Lung (tissue), 16 donors: ENCODE measurements around the gene RETN. TPM values are rescaled to one million over a fixed set of nuclear protein-coding genes. Genes with fewer than 3 reads are reported as not detected.
A peak's percentile ranks its signal among the peaks of the same experiment; 100 is the strongest.

Source experiments
- ATAC-seq: fragments of 200-7000 bp; cut with Tn5 transposase; one replicate; pipeline ENCODE4 v1.9.1; 2020; ENCODE audit warnings: moderate number of reproducible peaks; ENCODE audit not compliant: insufficient read depth, low FRiP score
- DNase-seq, 3 donors: peaks; one replicate each; pipeline ENCODE4 v3.0.0-alpha.2; 2013 to 2017
- H3K27ac ChIP-seq, 2 donors: one replicate each; pipeline ENCODE4 v1.5.1; 2013; ENCODE audit warnings: mild to moderate bottlenecking in 2 of 2, moderate library complexity in 2 of 2, control low read depth in 1 of 2, inconsistent platforms in 1 of 2, low read depth in 1 of 2, low read length in 1 of 2
- H3K27me3 ChIP-seq, 3 donors: one replicate each; pipeline ENCODE4 v1.5.1; 2013; ENCODE audit warnings: low read length in 2 of 3; ENCODE audit not compliant: control insufficient read depth in 3 of 3, insufficient read depth in 3 of 3
- H3K36me3 ChIP-seq, 4 donors: one replicate each; pipeline ENCODE4 v1.5.1; 2013; ENCODE audit warnings: low read length in 4 of 4, mild to moderate bottlenecking in 1 of 4, moderate library complexity in 1 of 4; ENCODE audit not compliant: control insufficient read depth in 4 of 4, insufficient read depth in 4 of 4
- H3K4me1 ChIP-seq, 5 donors: one replicate each; pipeline ENCODE4 v1.5.1; 2013; ENCODE audit warnings: low read length in 5 of 5, mild to moderate bottlenecking in 2 of 5, moderate library complexity in 1 of 5; ENCODE audit not compliant: control insufficient read depth in 5 of 5, insufficient read depth in 5 of 5
- H3K4me3 ChIP-seq: one replicate; pipeline ENCODE4 v1.5.1; 2013; ENCODE audit warnings: mild to moderate bottlenecking, control low read depth, moderate library complexity
- H3K9ac ChIP-seq, 2 donors: one replicate each; pipeline ENCODE4 v1.5.1; 2013; ENCODE audit warnings: low read length in 2 of 2, control low read depth in 1 of 2; ENCODE audit not compliant: insufficient read depth in 1 of 2
- H3K9me3 ChIP-seq, 4 donors: one replicate each; pipeline ENCODE4 v1.5.1; 2013; ENCODE audit warnings: low read length in 3 of 4, mild to moderate bottlenecking in 1 of 4, moderate library complexity in 1 of 4; ENCODE audit not compliant: control insufficient read depth in 4 of 4, insufficient read depth in 3 of 4
- WGBS, 2 donors: extraction: QIAGEN DNeasy Blood & Tissue Kit; methylation state at CpG; one replicate each; pipeline ENCODE4 v1.1.7; 2013; 5-methylcytosine and 5-hydroxymethylcytosine counted together
- long read RNA-seq, 5 donors: transcript quantifications; one replicate each; lab custom pipeline, GENCODE V29; 2026
- polyA plus RNA-seq, 2 donors: library from polyadenylated mRNA; stranded (reverse); fragments of 200-250 nt; gene quantifications; one replicate each; pipeline ENCODE4 v1.2.1, GENCODE V29; 2013
- total RNA-seq, 2 donors: library from RNA; depleted of rRNA in 1 of 2; stranded (reverse); fragments of >200 nt in 1 of 2; gene quantifications; one replicate each; pipeline ENCODE4 v1.2.1, GENCODE V29; 2014 to 2021
- TF ChIP-seq, protein P1 (sequence below): IDR thresholded peaks from 2 replicates; pipeline ENCODE4 v1.5.1; 2012; ENCODE audit warnings: mild to moderate bottlenecking; ENCODE audit errors: control extremely low read depth, extremely low read depth
- donor health status: control.
- donor health status: control.
- donor health status: Bipolar disorder and iron deficiency.
- donor health status: healthy.
- donor health status: DM: yes; HTN: yes; CAD: no.

The RETN gene
- total RNA-seq = 10 to 100 TPM in 1 of 2 donors, 1 to 10 TPM in 1; 2.9 to 42.6 TPM
- 1,000 to 10,000 TPM in 1 of 2 donors, 10 to 100 TPM in 1; 73.9 to 1,168 TPM for polyA plus RNA-seq
- long read RNA-seq, donor 1 = 0 reads
- long read RNA-seq, donor 2, partial matches to known transcripts = 0 of 4 reads
- long read RNA-seq, donor 2, other reads (novel, unspliced or antisense) = 0 of 4 reads
- long read RNA-seq, donor 3 = 0 reads
- long read RNA-seq, donor 4, partial matches to known transcripts = 0 of 3 reads
- long read RNA-seq, donor 4, other reads (novel, unspliced or antisense) = 0 of 3 reads
- long read RNA-seq, donor 5, transcript RETN-201 (4 exons, 520 nt) = major isoform, 5 of 5 reads
- long read RNA-seq, donor 5, partial matches to known transcripts = 0 of 5 reads
- long read RNA-seq, donor 5, other reads (novel, unspliced or antisense) = 0 of 5 reads

DNA sequence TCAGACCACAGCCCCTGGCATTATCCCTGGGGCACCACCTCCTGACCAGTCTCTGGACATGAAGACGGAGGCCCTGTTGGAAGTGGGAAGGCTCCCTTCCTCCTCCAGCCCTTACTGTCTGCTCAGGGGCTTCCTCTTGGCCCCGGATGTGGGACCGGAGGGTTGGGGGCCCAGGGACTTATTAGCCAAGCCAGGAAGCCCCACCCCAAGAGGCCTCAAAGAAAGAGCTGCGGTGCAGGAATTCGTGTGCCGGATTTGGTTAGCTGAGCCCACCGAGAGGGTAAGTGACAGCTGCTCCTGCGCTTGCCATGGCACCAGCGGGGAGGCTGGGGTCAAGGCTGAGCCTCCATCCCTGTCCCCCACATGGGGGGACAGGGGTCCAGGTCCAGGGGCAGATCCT lies at the start of gene RETN:
Gene RETN, plus strand, starts transcription at position 208 of the 400 bp plus-strand sequence. CDS start 278 bp downstream, outside the sequence.
- no peak for ATAC-seq
- no peak for DNase-seq
- H3K27ac ChIP-seq = peak within 1 kb of the TSS in 1 of 2 donors; percentile 42
- 44 to 58% methylated on average over 9 of the region's 9 CpGs for WGBS, 2 donors
- H3K9me3 ChIP-seq = peaks cover 0 to 2% (median 0%) of the 10 kb centered on the region in 4 donors
- peaks cover 9 to 24% (median 10%) of the 10 kb centered on the region in 3 donors for H3K27me3 ChIP-seq
- peaks cover 0 to 5% (median 3%) of the 10 kb centered on the region in 5 donors for H3K4me1 ChIP-seq
- TF ChIP-seq, protein P1, sequence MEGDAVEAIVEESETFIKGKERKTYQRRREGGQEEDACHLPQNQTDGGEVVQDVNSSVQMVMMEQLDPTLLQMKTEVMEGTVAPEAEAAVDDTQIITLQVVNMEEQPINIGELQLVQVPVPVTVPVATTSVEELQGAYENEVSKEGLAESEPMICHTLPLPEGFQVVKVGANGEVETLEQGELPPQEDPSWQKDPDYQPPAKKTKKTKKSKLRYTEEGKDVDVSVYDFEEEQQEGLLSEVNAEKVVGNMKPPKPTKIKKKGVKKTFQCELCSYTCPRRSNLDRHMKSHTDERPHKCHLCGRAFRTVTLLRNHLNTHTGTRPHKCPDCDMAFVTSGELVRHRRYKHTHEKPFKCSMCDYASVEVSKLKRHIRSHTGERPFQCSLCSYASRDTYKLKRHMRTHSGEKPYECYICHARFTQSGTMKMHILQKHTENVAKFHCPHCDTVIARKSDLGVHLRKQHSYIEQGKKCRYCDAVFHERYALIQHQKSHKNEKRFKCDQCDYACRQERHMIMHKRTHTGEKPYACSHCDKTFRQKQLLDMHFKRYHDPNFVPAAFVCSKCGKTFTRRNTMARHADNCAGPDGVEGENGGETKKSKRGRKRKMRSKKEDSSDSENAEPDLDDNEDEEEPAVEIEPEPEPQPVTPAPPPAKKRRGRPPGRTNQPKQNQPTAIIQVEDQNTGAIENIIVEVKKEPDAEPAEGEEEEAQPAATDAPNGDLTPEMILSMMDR = no peak
- no peak within 1 kb of the TSS for H3K9ac ChIP-seq
- H3K4me3 ChIP-seq = no peak within 1 kb of the TSS
- no peaks in the 10 kb centered on the region for H3K36me3 ChIP-seq

DNA sequence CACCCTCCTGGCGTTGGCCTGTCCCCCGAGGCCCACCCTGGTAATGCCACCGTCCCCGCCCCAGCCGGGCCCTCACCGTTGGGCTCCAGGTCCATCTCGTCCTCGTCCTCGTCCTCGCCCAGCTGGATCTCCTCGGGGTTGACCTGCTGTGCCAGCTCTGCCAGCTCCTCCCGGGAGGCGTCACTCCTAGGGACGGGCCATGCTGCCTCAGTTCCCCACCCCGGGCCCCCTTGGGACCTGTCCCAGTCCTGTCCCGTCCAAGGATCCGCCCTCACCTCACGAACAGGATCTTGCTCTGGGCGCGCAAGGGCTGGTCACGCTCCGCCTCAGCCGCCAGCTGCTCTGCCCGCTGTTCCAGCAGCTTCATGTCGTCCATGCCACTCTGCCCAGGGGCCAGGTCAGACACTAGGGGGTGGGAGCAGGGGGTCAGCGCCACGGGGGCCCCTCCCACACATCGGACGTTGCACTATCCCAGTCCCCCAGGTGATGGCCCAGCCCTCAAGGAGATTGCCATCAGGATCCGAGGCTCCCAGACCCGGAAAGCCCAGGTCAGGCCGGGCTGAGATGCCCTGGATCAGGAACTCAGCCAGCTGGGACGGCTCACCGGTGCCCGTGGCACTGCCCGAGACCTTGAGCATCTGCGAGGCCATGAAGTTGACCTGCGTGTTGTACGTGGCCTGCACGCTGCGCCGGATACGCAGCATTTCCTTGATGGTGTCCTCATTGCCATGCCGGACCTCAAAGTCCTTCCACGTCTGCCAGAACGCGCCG lies 49.0 kb upstream of the RETN start:
- ATAC-seq = peak; percentile 12
- Histone ChIP-seq H3K9me3 (no peaks in the 10 kb centered on the region), H3K27ac (peak overlapping the region in 1 of 2 donors; percentile 78), H3K9ac (no peak overlapping the region), H3K27me3 (no peaks in the 10 kb centered on the region), H3K4me1 (peaks cover 0 to 10% (median 4%) of the 10 kb centered on the region in 5 donors), H3K36me3 (peaks cover 10 to 81% (median 19%) of the 10 kb centered on the region in 4 donors), H3K4me3 (no peak overlapping the region)
- TF ChIP-seq, protein P1 = no peak
- no peak for DNase-seq
- 77 to 85% methylated on average over 48 of the region's 48 CpGs for WGBS, 2 donors

DNA sequence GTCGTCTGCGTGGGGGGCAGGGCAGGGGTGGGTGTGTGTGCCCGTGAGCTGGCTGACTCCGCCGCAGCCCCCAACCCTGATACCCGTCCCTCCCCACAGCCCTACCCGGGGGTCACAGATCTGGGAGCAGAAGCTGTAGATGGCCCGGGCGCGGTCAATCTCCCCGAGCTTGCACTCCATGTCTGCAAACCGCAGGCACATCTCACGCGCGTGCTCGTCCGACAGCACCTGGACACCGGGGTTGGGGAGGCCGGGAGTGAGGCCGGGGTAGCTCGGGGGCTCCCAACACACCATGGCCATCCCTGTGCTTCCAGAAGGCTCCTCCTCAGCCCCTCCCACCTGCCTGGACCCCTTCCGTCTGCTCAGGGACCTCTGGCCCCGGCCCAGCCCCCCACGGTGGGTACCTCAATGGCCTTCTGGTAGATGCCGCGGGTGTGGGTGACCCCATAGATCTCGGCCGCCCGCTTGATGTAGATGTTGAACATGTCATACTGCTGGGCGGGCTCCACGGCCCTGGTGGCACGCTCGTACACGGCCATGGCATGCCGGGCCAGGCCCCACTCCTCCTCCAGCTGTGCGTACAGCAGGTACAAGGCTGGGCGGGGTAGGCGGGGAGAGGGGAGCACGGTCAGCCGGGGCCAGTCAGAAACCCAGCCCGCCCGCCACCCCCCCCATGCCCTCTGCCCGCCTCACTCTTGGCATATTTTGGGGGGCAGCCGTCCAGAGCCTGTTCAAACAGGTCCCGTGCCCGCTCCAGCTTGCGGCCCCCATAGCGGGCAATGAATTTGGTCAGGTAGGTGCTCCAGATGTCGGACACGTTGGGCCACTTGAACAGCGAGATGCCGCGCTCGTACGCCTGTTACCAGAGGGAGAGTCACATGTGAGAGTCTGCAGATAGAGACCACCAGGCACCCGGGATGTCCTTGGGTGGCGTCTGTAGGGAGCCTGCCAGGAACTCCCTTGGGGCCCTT lies 48.1 kb upstream of the RETN start:
- Histone ChIP-seq H3K36me3 (peaks cover 13 to 82% (median 19%) of the 10 kb centered on the region in 4 donors), H3K27me3 (no peaks in the 10 kb centered on the region), H3K4me1 (peaks cover 0 to 10% (median 4%) of the 10 kb centered on the region in 5 donors), H3K4me3 (no peak overlapping the region), H3K27ac (peak overlapping the region in 1 of 2 donors; percentile 78), H3K9me3 (no peaks in the 10 kb centered on the region), H3K9ac (no peak overlapping the region)
- no peak for DNase-seq
- TF ChIP-seq, protein P1 = no peak
- 95 to 96% methylated on average over 55 to 57 of the region's 57 CpGs for WGBS, 2 donors
- ATAC-seq = no peak
